ENCODE results near the gene CT47C1.
"Not testable (repeated sequence)": the region's sequence is repeated elsewhere in the genome, so short reads cannot be mapped to it uniquely, and the experiment has no call there.

CT47C1 gene

GRCh38 chrX:119072744-119073143, at the start of gene CT47C1:
TSS of gene CT47C1 (plus strand) at chrX:119072993. CDS start at chrX:119073226, 233 bp downstream.
- no peak for DNase-seq

- no peak for DNase-seq
Measured at GRCh38 chrX:119025900-119026299, 46.9 kb upstream of the CT47C1 start.

- DNase-seq = not testable (repeated sequence)
Measured at GRCh38 chrX:119026344-119026743, 46.4 kb upstream of the CT47C1 start.

GRCh38 chrX:119027960-119028732, 44.6 kb upstream of the CT47C1 start:
- not testable (repeated sequence) for DNase-seq

GRCh38 chrX:119028733-119029330, 44.0 kb upstream of the CT47C1 start:
- DNase-seq = no peak

GRCh38 chrX:119029656-119030055, 43.1 kb upstream of the CT47C1 start:
- not testable (repeated sequence) for DNase-seq

- DNase-seq = no peak
Measured at GRCh38 chrX:119030990-119031389, 41.8 kb upstream of the CT47C1 start.

- no peak for DNase-seq
Measured at GRCh38 chrX:119036107-119037029, 36.4 kb upstream of the CT47C1 start.

GRCh38 chrX:119040432-119040831, 32.4 kb upstream of the CT47C1 start:
- no peak for DNase-seq

GRCh38 chrX:119041175-119041574, 31.6 kb upstream of the CT47C1 start:
- no peak for DNase-seq

GRCh38 chrX:119042040-119042439, 30.8 kb upstream of the CT47C1 start:
- DNase-seq = no peak

- no peak for DNase-seq
Measured at GRCh38 chrX:119042996-119043395, 29.8 kb upstream of the CT47C1 start.

- DNase-seq = no peak
Measured at GRCh38 chrX:119045884-119046283, 26.9 kb upstream of the CT47C1 start.

GRCh38 chrX:119055687-119056086, 17.1 kb upstream of the CT47C1 start:
- no peak for DNase-seq

GRCh38 chrX:119062750-119063374, 9.9 kb upstream of the CT47C1 start:
- DNase-seq = no peak

GRCh38 chrX:119063428-119063827, 9.4 kb upstream of the CT47C1 start:
- no peak for DNase-seq

- DNase-seq = peak; percentile 34
Measured at GRCh38 chrX:119067023-119067739, 5.6 kb upstream of the CT47C1 start.

- no peak for DNase-seq
Measured at GRCh38 chrX:119069128-119069527, 3.7 kb upstream of the CT47C1 start.

GRCh38 chrX:119069762-119070161, 3.0 kb upstream of the CT47C1 start:
- DNase-seq = no peak

- no peak for DNase-seq
Measured at GRCh38 chrX:119071381-119071780, 1.4 kb upstream of the CT47C1 start.

GRCh38 chrX:119073200-119073905, 560 bp downstream of the CT47C1 start:
- DNase-seq = no peak

GRCh38 chrX:119073911-119074310, 1.1 kb downstream of the CT47C1 start:
- DNase-seq = no peak
